GM21723 (cell line): ENCODE data around the gene HK3.

ENCODE experiments used
- ATAC-seq: cut with Tn5 transposase; IDR thresholded peaks from one replicate; pipeline ENCODE4 v1.9.1; 2021; ENCODE audit warnings: mild to moderate bottlenecking, moderate library complexity; ENCODE audit not compliant: unreplicated experiment

Gene HK3

DNA sequence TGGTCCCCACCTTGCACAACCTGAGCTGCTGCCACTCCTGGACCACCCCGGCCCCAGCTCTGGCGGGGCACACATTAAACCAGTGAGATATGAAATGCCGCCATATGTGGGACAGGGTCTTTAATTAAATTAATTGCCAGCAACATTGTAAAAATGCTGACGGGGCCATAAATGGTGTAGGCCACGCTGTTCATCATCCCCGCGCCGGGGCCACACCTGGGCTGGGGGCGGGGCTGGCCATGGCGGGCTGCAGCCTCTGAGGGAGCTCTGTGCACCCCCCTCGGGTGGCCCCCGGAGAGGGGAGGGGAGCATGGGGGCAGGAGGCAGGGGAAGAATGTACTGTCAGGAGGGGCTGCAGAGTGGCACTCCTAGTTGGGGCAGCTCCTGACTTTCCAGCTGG is 47.8 kb downstream of the HK3 start:
- ATAC-seq = no peak

DNA sequence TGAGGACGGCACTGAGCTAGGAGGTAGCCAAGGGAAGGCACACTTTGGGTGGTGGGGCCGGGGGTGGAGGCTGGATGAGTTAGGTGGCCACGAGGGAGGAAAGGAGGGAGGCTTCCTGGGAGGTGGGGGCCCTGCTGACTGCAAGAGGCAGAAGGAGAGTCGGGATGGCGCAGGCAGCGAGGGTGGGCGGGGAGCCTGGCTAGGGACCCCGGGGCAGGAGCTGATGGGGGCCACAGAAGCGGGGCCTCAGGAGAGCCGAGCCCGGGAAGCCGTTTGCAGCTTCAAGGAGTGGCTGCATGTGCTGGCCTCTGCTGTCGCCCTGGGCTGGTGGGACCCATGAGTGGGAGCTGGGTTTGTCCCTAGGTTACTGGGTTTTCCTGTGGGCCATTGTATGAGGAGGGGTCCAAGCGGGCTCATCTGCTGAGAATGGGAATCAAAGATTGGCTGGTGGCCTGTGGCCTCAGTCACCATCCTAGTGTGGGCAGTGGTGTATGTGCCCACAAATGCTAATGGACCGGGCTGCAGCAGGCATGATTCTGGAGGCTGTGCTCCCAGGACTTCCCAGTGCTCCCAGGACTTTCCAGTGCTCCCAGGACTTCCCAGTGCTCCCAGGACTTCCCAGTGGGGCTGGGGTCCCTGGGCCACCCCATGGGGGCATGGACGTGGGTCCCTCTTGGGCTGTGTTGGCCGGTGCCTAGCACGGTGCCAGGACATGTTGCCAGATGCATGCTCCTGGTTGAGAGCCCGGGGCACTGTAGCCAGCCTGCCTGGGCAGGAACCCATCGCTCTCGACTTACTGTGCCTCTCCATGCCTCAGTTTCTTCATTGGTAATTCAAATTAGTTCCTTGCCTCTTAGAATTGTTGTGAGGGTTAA is 48.5 kb downstream of the HK3 start:
- ATAC-seq = no peak

- ATAC-seq = no peak
These were observed 49.4 kb downstream of the HK3 start for GRCh38 chr5:176849611-176850227.

DNA sequence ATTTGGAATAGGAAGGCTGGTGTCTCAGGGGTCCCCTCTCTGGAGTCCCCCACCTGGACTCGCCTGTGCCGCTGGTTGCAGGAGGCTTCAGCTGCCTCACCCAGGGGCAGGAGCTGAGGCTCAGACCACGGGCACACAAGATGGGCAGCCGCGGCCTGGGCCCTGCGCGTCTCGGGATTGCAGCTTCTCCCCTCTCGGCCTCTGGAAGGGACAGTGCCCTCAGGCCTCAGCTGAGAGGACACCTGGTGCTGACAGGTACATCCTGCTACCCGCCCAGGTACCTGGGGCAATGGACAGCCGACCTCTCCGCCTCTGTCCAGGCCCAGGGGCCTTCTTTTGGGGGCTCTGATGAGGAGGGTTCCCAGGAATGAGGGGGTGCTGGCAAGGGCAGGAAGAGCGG is 50.5 kb downstream of the HK3 start:
- no peak for ATAC-seq

- no peak for ATAC-seq
These were observed 51.3 kb downstream of the HK3 start for GRCh38 chr5:176847726-176848290.

DNA sequence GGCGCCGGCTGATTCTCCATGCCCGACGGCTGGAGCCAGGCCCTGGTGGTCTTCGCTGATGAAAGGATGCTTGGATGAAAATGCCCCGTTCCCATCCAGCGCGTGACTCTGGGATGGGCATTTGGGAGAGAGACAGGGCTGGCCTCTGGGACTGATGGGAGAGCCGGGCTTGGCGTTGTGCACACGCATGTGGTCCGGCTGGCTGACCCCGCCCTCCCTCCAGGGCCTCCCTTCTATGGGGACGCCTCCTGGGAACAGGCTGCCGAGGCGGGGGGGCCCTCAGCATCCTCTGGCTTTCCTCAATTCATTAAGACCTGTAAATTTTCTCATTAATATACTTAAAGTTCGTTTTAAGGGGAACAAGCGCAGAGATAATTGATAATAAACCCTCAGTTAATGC is 52.0 kb downstream of the HK3 start:
- no peak for ATAC-seq

GRCh38 chr5:176846335-176847140 is 52.6 kb downstream of the HK3 start:
- ATAC-seq = no peak

- ATAC-seq = no peak
These were observed 53.8 kb downstream of the HK3 start for GRCh38 chr5:176845392-176845713.

- no peak for ATAC-seq
These were observed 54.3 kb downstream of the HK3 start for GRCh38 chr5:176844706-176845391.

GRCh38 chr5:176844281-176844680 is 54.9 kb downstream of the HK3 start:
- no peak for ATAC-seq

GRCh38 chr5:176843673-176844072 is 55.5 kb downstream of the HK3 start:
- ATAC-seq = no peak

DNA sequence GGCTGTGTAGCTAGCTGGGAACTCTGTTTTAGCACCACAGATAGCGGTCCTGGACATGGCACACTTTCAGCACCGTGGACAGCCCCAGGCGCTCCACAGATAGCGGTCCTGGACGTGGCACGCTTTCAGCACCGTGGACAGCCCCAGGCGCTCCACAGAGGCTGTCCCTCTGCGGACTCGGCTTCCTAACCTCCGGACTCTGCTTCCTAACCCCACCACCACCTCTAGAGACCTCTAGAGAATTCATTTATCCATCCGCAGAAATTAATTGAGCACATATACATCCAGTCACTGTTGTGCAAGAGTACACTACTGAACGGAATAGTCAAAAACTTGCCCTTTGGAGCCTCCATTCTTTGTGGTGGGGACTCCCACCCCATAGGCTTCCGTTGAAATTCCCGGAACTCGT is 61.4 kb downstream of the HK3 start:
- no peak for ATAC-seq

- no peak for ATAC-seq
These were observed 62.1 kb downstream of the HK3 start for GRCh38 chr5:176836811-176837706.

DNA sequence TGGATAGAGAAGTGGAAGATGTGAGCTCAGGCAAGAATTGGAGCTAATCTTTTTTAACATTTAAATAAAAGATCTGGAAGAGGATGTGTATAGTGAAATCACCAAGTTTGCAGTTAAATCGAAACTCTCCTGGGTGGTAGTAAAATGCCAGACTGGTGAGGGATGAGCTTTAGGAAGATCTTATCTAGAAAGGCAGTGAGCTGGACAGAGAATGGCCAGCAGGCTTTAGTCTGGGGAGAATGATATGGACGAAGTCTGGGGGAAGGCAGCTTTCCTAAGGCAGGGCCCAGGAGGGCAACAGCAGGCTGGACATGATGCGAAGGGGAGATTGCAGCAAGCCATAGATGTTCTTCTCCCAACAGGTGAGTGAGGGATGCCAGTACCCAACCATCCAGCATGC is 63.2 kb downstream of the HK3 start:
- no peak for ATAC-seq

DNA sequence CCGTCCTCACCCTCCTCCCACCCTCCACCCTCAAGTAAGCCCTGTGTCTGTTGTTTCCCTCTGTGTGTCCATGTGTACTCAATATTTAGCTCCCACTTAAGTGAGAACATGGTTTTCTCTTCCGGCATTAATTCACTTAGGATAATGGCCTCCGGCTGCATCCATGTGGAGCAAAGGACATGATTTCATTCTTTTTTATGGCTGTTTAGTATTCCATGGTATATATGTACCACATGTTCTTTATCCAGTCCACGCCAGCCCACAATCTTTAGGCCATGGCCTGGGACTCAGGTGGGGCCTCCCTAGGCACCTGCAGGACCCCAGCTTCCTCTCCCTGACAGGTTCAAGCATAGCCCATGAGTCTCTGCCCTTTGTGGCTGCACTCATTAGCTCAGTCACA is 65.9 kb downstream of the HK3 start:
- ATAC-seq = no peak

GRCh38 chr5:176832162-176832561 is 67.0 kb downstream of the HK3 start:
- ATAC-seq = no peak

GRCh38 chr5:176831425-176831824 is 67.7 kb downstream of the HK3 start:
- no peak for ATAC-seq

- no peak for ATAC-seq
These were observed 68.1 kb downstream of the HK3 start for GRCh38 chr5:176830995-176831423.
